ENCODE data around the gene ADGRB3.

- TF ChIP-seq POLR2A (IDR thresholded peaks at IDR 0.05; ENCODE audit: low read length) = no peak
- TF ChIP-seq GATA1 (IDR thresholded peaks at IDR 0.05; ENCODE audit: low read depth, low read length) = no peak
Observed at GRCh38 chr6:68975816-68976215, 340.7 kb downstream of the ADGRB3 start.
